ENCODE measurements around the gene TNS4. TPM values are rescaled to one million over a fixed set of nuclear protein-coding genes. Genes with fewer than 3 reads are reported as not detected.

The TNS4 gene
- total RNA-seq, 1 experiment from 2014 or later: 0.59 TPM

DNA sequence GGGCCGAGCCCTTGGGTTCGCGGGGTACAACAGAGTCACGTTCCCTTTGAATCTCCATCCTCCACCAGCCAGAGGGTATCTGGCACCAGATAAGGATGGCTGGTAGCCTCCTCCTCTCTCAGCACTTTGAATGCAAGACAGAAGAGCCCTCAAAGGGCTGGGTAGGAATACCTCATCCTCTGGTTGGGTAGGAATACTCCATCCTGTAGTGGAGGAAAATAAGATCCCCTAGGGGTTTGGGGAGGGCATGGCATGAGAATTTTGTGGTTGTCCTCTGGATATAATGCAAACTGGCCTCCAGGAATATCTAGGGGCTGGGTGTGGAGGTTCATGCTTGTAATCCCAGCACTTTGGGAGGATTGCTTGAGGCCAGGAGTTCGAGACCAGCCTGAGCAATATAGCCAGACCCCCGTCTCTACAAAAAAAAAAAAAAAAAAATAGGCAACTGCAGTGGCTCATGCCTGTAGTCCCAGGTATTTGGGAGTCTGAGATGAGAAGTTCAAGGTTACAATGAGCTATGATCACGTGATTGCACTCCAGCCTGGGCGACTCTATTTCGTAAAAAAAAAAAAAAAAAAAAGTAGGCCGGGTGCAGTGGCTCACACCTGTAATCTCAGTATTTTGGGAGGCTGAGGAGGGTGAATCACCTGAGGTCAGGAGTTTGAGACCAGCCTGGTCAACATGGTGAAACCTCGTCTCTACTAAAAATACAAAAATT is 55.5 kb downstream of the TNS4 start:
- no CpG with 5 or more reads among the region's 11 CpGs for WGBS (ENCODE audit: extremely low coverage, insufficient read length, low lambda C conversion rate)

More for the DNA sequence above, 55.5 kb downstream of the TNS4 start:
- no peaks in the 10 kb centered on the region for H3K79me1 ChIP-seq (ENCODE audit: insufficient read depth, low read depth, low read length, poor library complexity, severe bottlenecking)
- H3K4me2 ChIP-seq (ENCODE audit: insufficient read depth, insufficient read length, low read length): peak overlapping the region; percentile 78
- H2BK20ac ChIP-seq (ENCODE audit: low read depth, low read length, poor library complexity, severe bottlenecking): no peak overlapping the region
- no peak for DNase-seq
- H3K9ac ChIP-seq (ENCODE audit: extremely low read depth, insufficient read length, low read length): no peak overlapping the region
- H3K9me3 ChIP-seq (ENCODE audit: control insufficient read depth, low read depth, low read length): no peaks in the 10 kb centered on the region
- no peak overlapping the region for H4K91ac ChIP-seq (ENCODE audit: insufficient read length, low read depth, low read length)
- no peak overlapping the region for H2BK120ac ChIP-seq (ENCODE audit: low read depth, low read length, poor library complexity, severe bottlenecking)
- no peak overlapping the region for H2BK5ac ChIP-seq (ENCODE audit: insufficient read length, low read length)
- no peak overlapping the region for H3T11ph ChIP-seq (ENCODE audit: low read length)
- peaks cover 9% of the 10 kb centered on the region for H3K4me1 ChIP-seq (ENCODE audit: insufficient read depth, low read length)
- Mint-ChIP-seq H3K4me1 (peaks cover 38 to 45% of the 10 kb centered on the region in 2 experiments), H3K36me3 (ENCODE audit: insufficient read depth in 1 of 3, low read depth in 3 of 3) (peaks cover 0 to 6% (median 0%) of the 10 kb centered on the region in 3 experiments; a peak in 4 of 7 replicates), H3K9me3 (no peaks in the 10 kb centered on the region; a peak in 1 of 5 replicates), H3K27ac (no peak overlapping the region), H3K27me3 (ENCODE audit: low read depth) (peaks cover 23% of the 10 kb centered on the region), H3K4me3 (peak overlapping the region; percentile 73 to 94; a peak in 4 of 5 replicates)
- no peaks in the 10 kb centered on the region for H4K20me1 ChIP-seq (ENCODE audit: control insufficient read depth, insufficient read depth, insufficient read length)
- no peak overlapping the region for H2AFZ ChIP-seq (ENCODE audit: low read length)
- H4K5ac ChIP-seq (ENCODE audit: insufficient read length, low read depth, low read length): no peak overlapping the region
- H2BK12ac ChIP-seq (ENCODE audit: insufficient read length, low read depth, low read length): no peak overlapping the region
- no peak overlapping the region for H3K14ac ChIP-seq (ENCODE audit: insufficient read depth, low read length)
- H3K27me3 ChIP-seq (ENCODE audit: insufficient read depth, low read length): no peaks in the 10 kb centered on the region
- H3K18ac ChIP-seq (ENCODE audit: insufficient read length, low read depth, low read length): no peak overlapping the region
- no peak overlapping the region for H4K8ac ChIP-seq (replicated peaks; ENCODE audit: insufficient read length, low read depth, low read length)
- H2AK5ac ChIP-seq (ENCODE audit: insufficient read length, low read length): no peak overlapping the region
- H3K56ac ChIP-seq (ENCODE audit: insufficient read length, low read depth, low read length): no peak overlapping the region
- H3K27ac ChIP-seq (ENCODE audit: insufficient read length, low read depth, low read length): no peak overlapping the region
- no peak overlapping the region for H3K23ac ChIP-seq (ENCODE audit: insufficient read length, low read depth, low read length)
- TF ChIP-seq, protein P1, sequence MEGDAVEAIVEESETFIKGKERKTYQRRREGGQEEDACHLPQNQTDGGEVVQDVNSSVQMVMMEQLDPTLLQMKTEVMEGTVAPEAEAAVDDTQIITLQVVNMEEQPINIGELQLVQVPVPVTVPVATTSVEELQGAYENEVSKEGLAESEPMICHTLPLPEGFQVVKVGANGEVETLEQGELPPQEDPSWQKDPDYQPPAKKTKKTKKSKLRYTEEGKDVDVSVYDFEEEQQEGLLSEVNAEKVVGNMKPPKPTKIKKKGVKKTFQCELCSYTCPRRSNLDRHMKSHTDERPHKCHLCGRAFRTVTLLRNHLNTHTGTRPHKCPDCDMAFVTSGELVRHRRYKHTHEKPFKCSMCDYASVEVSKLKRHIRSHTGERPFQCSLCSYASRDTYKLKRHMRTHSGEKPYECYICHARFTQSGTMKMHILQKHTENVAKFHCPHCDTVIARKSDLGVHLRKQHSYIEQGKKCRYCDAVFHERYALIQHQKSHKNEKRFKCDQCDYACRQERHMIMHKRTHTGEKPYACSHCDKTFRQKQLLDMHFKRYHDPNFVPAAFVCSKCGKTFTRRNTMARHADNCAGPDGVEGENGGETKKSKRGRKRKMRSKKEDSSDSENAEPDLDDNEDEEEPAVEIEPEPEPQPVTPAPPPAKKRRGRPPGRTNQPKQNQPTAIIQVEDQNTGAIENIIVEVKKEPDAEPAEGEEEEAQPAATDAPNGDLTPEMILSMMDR (conservative IDR thresholded peaks at IDR 0.05): no peak; the same call in 2 of the 3 replicates
- H2BK15ac ChIP-seq (ENCODE audit: low read depth, low read length): no peak overlapping the region
- no peaks in the 10 kb centered on the region; the same call in 1 of the 2 replicates for H3K79me2 ChIP-seq (ENCODE audit: insufficient read depth, low read length)
- peaks cover 19% of the 10 kb centered on the region for H3K23me2 ChIP-seq (ENCODE audit: insufficient read length, low read depth, low read length, poor library complexity, severe bottlenecking)
- H3K4ac ChIP-seq (ENCODE audit: low read depth, low read length): no peak overlapping the region
